Smooth muscle cell (in vitro differentiated cells): ENCODE data around the gene STXBP5. TPM values are rescaled to one million over a fixed set of nuclear protein-coding genes. Genes with fewer than 3 reads are reported as not detected.

ENCODE experiments used
- DNase-seq: peaks from one replicate; lab custom pipeline; 2025; ENCODE audit not compliant: unreplicated experiment; lab: John Stamatoyannopoulos, UW
- H2AFZ ChIP-seq: fragments of 200-600 bp; sonication (generic); 2 replicates; pipeline ENCODE4 v1.6.0; 2016; ENCODE audit warnings: antibody characterized with exemption, low read depth, mild to moderate bottlenecking
- H3F3A ChIP-seq: fragments of 200-600 bp; sonication (generic); 2 replicates; pipeline ENCODE4 v1.6.0; 2017; ENCODE audit warnings: antibody characterized with exemption, low read depth
- H3K27ac ChIP-seq: fragments of 200-600 bp; sonication (generic); 2 replicates; pipeline ENCODE4 v1.5.1; 2016; ENCODE audit warnings: low read depth, mild to moderate bottlenecking
- H3K27me3 ChIP-seq: fragments of 200-600 bp; sonication (generic); 2 replicates; pipeline ENCODE4 v1.6.1; 2016; ENCODE audit warnings: low read depth, mild to moderate bottlenecking
- H3K36me3 ChIP-seq: fragments of 200-600 bp; sonication (generic); 2 replicates; pipeline ENCODE4 v1.5.1; 2016; ENCODE audit warnings: low read depth
- H3K4me1 ChIP-seq: fragments of 200-600 bp; sonication (generic); 2 replicates; pipeline ENCODE4 v1.5.1; 2016; ENCODE audit warnings: low read depth
- H3K4me2 ChIP-seq: fragments of 200-600 bp; sonication (generic); 2 replicates; pipeline ENCODE4 v1.6.0; 2016; ENCODE audit warnings: mild to moderate bottlenecking
- H3K4me3 ChIP-seq: fragments of 200-600 bp; sonication (generic); 2 replicates; pipeline ENCODE4 v1.5.1; 2016; ENCODE audit warnings: mild to moderate bottlenecking
- H3K79me2 ChIP-seq: fragments of 200-600 bp; sonication (generic); 2 replicates; pipeline ENCODE4 v1.6.0; 2016; ENCODE audit warnings: low read depth, mild to moderate bottlenecking
- H3K9ac ChIP-seq: fragments of 200-600 bp; sonication (generic); 2 replicates; pipeline ENCODE4 v1.6.0; 2016; ENCODE audit warnings: low read depth
- H3K9me3 ChIP-seq: fragments of 200-600 bp; sonication (generic); replicated peaks from 2 replicates; pipeline ENCODE4 v1.5.1; 2016; ENCODE audit warnings: low read depth
- H4K20me1 ChIP-seq: fragments of 200-600 bp; sonication (generic); 2 replicates; pipeline ENCODE4 v1.6.0; 2016; ENCODE audit warnings: low read depth
- CTCF ChIP-seq: fragments of 200-600 bp; sonication (generic); IDR thresholded peaks from 2 replicates; pipeline ENCODE4 v1.5.1; 2017; ENCODE audit warnings: borderline replicate concordance, mild to moderate bottlenecking, antibody characterized with exemption; ENCODE audit not compliant: insufficient read depth, poor library complexity, severe bottlenecking
- WGBS: methylation state at CpG from one replicate; pipeline ENCODE4 v1.1.7; 2016; ENCODE audit warnings: low lambda C conversion rate; 5-methylcytosine and 5-hydroxymethylcytosine counted together
- polyA plus RNA-seq: library from polyadenylated mRNA; unstranded; fragments of >200 nt; fragmentation: Nextera tagmentation; extraction: Ambion mirVana; gene quantifications from 2 replicates; pipeline ENCODE4 v1.2.1, GENCODE V29; 2016
- total RNA-seq: library from RNA; depleted of rRNA; stranded (reverse); fragments of >200 nt; gene quantifications from 2 replicates; pipeline ENCODE4 v1.2.3, GENCODE V29; 2014

Gene STXBP5
- total RNA-seq (25.2 and 34.8 TPM in 2 replicates), polyA plus RNA-seq (8.8 and 10.0 TPM in 2 replicates)

- Histone ChIP-seq H4K20me1 (peaks cover 17% of the 10 kb centered on the region), H3K9ac (peak within 1 kb of the TSS; percentile 80), H3K36me3 (no peaks in the 10 kb centered on the region), H3K9me3 (no peaks in the 10 kb centered on the region), H3F3A (no peaks in the 10 kb centered on the region), H3K27ac (peak within 1 kb of the TSS; percentile 56), H3K79me2 (peaks cover 51% of the 10 kb centered on the region), H2AFZ (peak within 1 kb of the TSS; percentile 95), H3K27me3 (no peaks in the 10 kb centered on the region), H3K4me2 (peak within 1 kb of the TSS; percentile 96), H3K4me1 (peaks cover 25% of the 10 kb centered on the region), H3K4me3 (peak within 1 kb of the TSS; percentile 83)
- TF ChIP-seq CTCF, result no peak
- no peak for DNase-seq
- WGBS, result under 1% methylated on average over 56 of the region's 85 CpGs
Measured at GRCh38 chr6:147204060-147204785, at the start of gene STXBP5. Gene STXBP5 (plus strand): TSS chr6:147204417. CDS start chr6:147204533, 116 bp downstream.

- no peaks in the 10 kb centered on the region for H4K20me1 ChIP-seq
- no peak overlapping the region for H3K4me3 ChIP-seq
- H3F3A ChIP-seq, result no peaks in the 10 kb centered on the region
- 39% methylated on average over 1 of the region's 1 CpG for WGBS
- H3K27me3 ChIP-seq, result no peaks in the 10 kb centered on the region
- no peak overlapping the region for H2AFZ ChIP-seq
- TF ChIP-seq CTCF, result no peak
- H3K4me1 ChIP-seq, result no peaks in the 10 kb centered on the region
- no peak overlapping the region for H3K27ac ChIP-seq
- no peaks in the 10 kb centered on the region for H3K79me2 ChIP-seq
- no peak overlapping the region for H3K9ac ChIP-seq
- H3K9me3 ChIP-seq, result no peaks in the 10 kb centered on the region
- no peak for DNase-seq
- H3K4me2 ChIP-seq, result no peak overlapping the region
- H3K36me3 ChIP-seq, result no peaks in the 10 kb centered on the region
Measured at GRCh38 chr6:147154454-147154853, 49.8 kb upstream of the STXBP5 start.

GRCh38 chr6:147156218-147156617 is 48.0 kb upstream of the STXBP5 start:
- H3K4me1 ChIP-seq, result no peaks in the 10 kb centered on the region
- no peaks in the 10 kb centered on the region for H3K9me3 ChIP-seq
- no peaks in the 10 kb centered on the region for H3F3A ChIP-seq
- no peaks in the 10 kb centered on the region for H3K79me2 ChIP-seq
- H3K9ac ChIP-seq, result no peak overlapping the region
- no peaks in the 10 kb centered on the region for H3K27me3 ChIP-seq
- no peak overlapping the region for H3K4me2 ChIP-seq
- no peak for TF ChIP-seq CTCF
- H4K20me1 ChIP-seq, result no peaks in the 10 kb centered on the region
- H3K4me3 ChIP-seq, result no peak overlapping the region
- no peak overlapping the region for H3K27ac ChIP-seq
- no peak for DNase-seq
- no peak overlapping the region for H2AFZ ChIP-seq
- no peaks in the 10 kb centered on the region for H3K36me3 ChIP-seq
